A549 (cell line): ENCODE measurements around the gene ZNF23.

Experiments
- CTCF ChIP-seq: fragments of >200 bp; sonication (Bioruptor Twin); formaldehyde crosslinking; IDR thresholded peaks from 3 replicates; pipeline ENCODE4 v1.5.1; 2016
- EP300 ChIP-seq, 2 experiments: fragments of >200 bp; sonication (Bioruptor Twin); formaldehyde crosslinking; IDR thresholded peaks; 2 replicates in 1 of 2; 3 replicates in 1 of 2; pipeline ENCODE4 v1.6.1; 2016 to 2017
- JUNB ChIP-seq: fragments of >200 bp; sonication (Bioruptor Twin); formaldehyde crosslinking; IDR thresholded peaks from 2 replicates; pipeline ENCODE4 v1.6.1; 2016
- MAFK ChIP-seq: fragments of 450-650 bp; IDR thresholded peaks from 2 replicates; pipeline ENCODE4 v1.6.1; 2014; ENCODE audit not compliant: partially characterized antibody
- MYC ChIP-seq: IDR thresholded peaks from 2 replicates; pipeline ENCODE4 v1.6.1; 2012; ENCODE audit warnings: mild to moderate bottlenecking, inconsistent platforms, low read length, improper control_type of control experiment, borderline replicate concordance
- POLR2A ChIP-seq: IDR thresholded peaks from 2 replicates; pipeline ENCODE4 v1.6.1; 2012; ENCODE audit warnings: mild to moderate bottlenecking, low read length
- RAD21 ChIP-seq, 2 experiments: fragments of >200 bp in 1 of 2; sonication (Bioruptor Twin) in 1 of 2; formaldehyde crosslinking in 1 of 2; IDR thresholded peaks in 1 of 2; conservative IDR thresholded peaks in 1 of 2; 2 replicates in 1 of 2; 3 replicates in 1 of 2; pipeline ENCODE4 v1.6.1; 2012 to 2018; ENCODE audit warnings: inconsistent platforms in 1 of 2
- RCOR1 ChIP-seq: fragments of 150-350 bp; IDR thresholded peaks from 2 replicates; pipeline ENCODE4 v1.6.1; 2014; ENCODE audit warnings: antibody characterized with exemption, low read length, low read depth
- RFX5 ChIP-seq: fragments of 450-650 bp; IDR thresholded peaks from 2 replicates; pipeline ENCODE4 v1.7.1; 2014; ENCODE audit warnings: antibody characterized with exemption, mild to moderate bottlenecking, moderate library complexity
- TF ChIP-seq, protein P1 (sequence below): IDR thresholded peaks from 2 replicates; pipeline ENCODE4 v1.6.1; 2012; ENCODE audit warnings: low read depth, borderline replicate concordance

DNA sequence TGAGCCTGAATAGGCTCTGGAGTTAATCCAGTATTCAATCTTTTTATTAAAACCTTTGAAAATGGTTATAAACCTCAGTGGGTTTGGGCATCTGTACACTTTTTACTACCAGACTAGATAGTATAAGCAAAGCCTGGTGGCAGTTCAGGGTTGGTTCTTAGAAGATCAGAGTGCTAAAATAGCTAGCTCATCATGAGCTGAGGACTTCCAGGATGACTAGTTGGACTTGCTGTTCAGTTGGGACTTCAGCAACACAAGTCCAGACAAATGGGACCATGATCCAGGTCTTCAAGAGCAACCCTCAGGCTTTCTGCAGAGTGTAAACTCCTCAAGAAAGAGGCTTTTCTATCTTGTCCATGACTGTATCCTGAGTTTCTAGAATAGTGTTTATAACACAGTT lies 28.3 kb upstream of the ZNF23 start:
- TF ChIP-seq POLR2A (no peak), EP300 (IDR thresholded peaks at IDR 0.05) (no peak), MAFK (no peak), CTCF (no peak), RCOR1 (no peak), JUNB (no peak), MYC (no peak), RAD21 (conservative IDR thresholded peaks at IDR 0.05 in 1 of 2, IDR thresholded peaks at IDR 0.05 in 1 of 2) (no peak), RFX5 (no peak)
- TF ChIP-seq, protein P1, sequence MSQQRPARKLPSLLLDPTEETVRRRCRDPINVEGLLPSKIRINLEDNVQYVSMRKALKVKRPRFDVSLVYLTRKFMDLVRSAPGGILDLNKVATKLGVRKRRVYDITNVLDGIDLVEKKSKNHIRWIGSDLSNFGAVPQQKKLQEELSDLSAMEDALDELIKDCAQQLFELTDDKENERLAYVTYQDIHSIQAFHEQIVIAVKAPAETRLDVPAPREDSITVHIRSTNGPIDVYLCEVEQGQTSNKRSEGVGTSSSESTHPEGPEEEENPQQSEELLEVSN, result no peak
